SH-SY5Y (cell line): ENCODE data around the gene TADA2B.

Experiments
- GATA2 ChIP-seq: IDR thresholded peaks from 2 replicates; pipeline ENCODE4 v1.6.1; 2011; ENCODE audit warnings: mild to moderate bottlenecking, low read depth, low read length
- GATA3 ChIP-seq: IDR thresholded peaks from 2 replicates; pipeline ENCODE4 v1.6.1; 2011; ENCODE audit warnings: low read depth, mild to moderate bottlenecking, low read length, moderate library complexity

DNA sequence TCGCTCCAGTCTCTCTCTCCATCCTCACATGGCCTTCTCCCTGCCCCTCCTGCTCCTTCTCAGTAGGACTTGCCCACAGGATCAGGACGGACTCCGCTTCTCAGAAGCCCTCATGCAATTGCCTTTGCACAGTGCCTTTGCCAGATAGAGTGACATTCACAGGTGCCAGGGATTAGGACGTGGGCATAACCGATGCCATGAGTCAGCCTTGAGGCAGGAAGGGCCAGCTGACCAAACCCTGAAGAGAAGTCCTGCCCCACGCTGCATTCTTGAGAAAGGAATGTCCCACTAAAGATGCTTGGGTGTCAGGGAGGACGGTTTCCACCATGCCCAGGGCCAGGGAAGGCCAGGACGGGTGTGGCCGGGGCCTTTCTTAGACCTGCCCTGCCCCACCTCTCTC lies 31.3 kb downstream of the TADA2B start:
- TF ChIP-seq GATA2 (no peak), GATA3 (no peak)
